Pons (tissue), 1 donor: ENCODE data around the gene CDPF1.
"Not testable (repeated sequence)": the region's sequence is repeated elsewhere in the genome, so short reads cannot be mapped to it uniquely, and the experiment has no call there.

Experiments
- DNase-seq: peaks from one replicate; pipeline ENCODE4 v3.0.0-alpha.2; 2016; ENCODE audit warnings: low spot score

The CDPF1 gene

DNA sequence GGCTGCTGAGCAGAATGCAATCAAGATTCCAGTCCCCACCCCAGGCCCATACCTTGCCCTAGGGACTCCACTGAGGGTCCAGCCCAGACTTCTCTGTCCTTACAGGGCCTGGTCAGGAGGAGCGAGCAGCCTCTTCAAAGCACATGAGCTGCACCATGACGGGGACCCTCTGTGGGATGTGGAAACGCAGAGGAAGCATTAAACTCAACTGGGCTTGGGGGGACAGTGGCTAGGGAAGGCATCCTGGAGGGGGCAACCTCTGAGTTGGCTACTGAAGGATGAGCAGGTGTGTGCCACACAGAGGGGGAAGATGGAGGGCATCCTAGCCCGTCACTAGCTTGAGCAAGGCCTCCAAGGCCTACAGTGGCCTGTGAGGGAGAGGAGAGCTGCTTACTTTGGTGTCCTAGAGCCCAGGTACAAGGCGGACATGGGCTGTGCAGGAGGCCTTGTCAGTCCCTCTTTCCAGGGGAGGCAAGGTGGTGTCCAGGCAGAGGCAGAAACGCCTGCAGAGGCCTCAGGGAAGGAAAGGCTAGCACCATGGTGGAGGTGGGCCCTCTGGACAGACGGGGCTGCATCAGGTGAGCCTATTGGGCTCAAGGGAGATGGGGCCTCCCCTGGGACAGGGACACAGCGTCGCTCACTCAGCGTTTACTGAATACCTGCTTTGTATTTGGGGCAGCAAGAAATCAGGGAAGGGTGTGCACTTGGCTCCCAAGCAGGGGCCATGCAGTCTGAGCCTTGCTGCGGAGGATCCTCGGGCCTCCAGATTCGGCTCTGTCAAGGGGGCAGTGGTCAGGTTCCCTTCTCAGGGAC lies 32.0 kb upstream of the CDPF1 start:
- no peak for DNase-seq

DNA sequence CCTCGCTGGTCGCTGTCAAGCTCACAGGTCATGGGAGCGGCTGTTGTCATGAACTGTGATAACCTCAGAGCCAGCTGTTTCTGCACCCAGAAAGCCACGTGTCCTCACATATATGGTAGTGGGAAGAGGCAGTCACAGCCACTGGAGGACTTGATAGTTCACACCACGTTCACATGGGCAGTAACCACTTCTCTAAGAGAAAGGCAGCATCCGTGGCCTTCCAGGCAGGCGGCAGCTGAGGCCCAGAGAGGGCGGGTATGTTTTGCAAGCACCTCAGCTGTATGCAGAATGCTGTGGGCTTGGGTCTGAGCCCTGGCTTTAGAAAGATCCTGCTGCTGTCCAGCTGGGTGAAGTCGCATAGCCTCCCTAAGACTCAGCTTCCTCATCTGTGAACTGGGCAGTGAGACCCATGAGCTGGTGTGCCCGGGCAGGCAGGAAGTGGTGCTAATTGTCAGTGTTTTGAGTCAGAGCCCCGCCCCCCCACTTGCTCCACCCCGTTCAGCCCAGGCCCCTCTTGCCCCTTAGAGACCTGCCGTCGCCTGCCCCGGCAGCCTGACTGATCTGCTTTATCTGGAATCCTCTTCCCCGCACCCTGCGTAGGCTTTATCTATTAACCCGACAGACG lies 31.0 kb upstream of the CDPF1 start:
- peak; percentile 88 for DNase-seq

DNA sequence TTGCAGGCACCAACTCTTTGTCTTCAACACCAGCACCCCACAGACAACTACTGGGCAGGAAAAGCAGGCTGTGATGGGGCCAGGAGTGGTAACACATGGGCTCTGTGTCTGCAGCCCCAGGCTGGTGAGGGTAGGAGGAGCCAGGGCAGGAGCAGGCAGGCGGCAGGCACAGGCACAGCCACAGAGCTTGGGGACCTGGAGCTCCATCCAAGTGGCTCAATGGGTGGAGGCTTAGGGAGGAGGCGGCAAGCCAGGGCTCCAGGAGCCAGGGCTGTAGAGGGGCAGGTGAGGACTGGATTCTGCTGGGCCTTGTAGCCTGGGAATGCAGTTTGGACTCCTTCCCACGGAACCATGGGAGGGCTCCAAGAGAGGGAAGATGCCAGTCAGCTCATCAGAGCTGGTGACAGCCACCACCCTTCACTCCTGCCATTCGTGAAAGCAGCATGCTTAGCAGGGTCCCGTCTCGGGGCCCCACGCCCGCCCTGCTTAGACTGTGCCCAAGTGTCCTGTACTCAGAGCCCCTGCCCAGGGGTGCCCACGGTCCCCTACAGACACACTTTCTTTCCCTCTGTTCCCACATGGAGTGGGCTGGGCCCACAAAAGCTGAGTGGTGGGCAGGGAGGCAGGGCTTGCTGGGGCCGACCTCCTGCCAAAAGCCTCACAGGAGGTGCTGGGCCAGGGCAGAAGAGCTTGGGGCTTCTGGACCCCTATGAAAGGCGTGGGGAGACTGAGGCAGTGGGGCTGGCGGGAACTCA lies 30.1 kb upstream of the CDPF1 start:
- DNase-seq = no peak

DNA sequence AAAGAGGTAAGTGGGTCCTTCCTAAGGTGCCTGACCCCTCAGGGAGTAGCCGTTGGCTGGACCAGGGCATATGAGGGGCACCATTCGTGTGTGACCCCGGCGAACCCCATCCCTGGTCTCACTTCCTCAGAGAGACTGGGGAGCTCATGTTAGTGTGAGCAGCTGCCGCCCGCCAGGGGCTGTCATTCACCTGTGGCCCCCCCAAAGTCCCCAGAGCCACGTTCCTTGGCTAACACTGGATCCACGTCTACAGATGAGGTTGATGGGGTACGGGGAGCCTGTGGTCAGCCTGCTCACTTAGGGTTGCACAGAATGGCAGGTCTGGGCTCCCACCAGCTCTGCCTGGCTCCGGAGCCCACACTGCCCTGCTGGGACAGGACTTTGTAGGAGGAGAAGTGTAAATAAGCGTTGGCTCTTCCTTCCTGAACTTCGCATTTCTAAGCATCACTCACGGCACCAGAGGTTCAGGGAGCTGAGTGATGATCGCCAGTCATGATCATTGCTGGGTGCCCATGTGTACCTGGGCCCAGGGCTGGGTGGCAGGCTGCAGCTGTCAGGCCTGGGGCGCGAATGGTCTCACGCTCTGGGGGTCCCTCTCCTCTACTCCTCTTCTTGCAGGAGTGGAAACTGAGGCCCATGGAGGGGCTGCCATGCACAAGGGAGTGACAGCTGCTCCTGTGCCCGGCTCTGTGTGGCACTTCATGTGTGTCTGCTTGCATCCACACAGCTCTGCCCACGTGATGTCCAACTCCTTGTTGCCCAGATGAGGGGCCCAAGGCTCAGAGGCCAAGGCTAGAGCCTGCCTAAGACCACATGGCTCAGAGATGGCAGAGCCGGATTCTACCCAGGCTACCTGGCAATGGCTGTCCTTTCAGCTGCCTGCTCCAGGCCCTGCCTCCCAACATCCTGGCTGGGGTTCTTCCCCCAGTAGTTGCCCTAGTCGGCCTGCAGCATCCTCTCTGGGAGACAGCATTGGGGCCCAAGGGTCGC lies 28.9 kb upstream of the CDPF1 start:
- DNase-seq = no peak

DNA sequence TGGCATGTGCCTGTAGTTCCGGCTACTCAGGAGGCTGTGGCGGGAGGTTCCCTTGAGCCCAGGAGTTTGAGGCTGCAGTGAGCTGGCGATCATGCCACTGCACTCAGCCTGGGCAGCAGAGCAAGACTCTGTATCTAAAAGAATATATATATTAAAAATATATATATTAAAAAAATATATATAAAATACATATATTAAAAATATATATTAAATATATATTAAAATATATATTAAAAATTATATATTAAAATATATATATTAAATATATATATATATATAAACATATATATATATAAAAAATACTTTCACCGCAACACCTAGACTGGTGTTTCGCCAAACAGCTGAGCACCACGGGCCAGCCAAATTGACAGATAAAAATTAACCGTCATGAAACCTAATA lies 26.5 kb upstream of the CDPF1 start:
- DNase-seq = no peak

DNA sequence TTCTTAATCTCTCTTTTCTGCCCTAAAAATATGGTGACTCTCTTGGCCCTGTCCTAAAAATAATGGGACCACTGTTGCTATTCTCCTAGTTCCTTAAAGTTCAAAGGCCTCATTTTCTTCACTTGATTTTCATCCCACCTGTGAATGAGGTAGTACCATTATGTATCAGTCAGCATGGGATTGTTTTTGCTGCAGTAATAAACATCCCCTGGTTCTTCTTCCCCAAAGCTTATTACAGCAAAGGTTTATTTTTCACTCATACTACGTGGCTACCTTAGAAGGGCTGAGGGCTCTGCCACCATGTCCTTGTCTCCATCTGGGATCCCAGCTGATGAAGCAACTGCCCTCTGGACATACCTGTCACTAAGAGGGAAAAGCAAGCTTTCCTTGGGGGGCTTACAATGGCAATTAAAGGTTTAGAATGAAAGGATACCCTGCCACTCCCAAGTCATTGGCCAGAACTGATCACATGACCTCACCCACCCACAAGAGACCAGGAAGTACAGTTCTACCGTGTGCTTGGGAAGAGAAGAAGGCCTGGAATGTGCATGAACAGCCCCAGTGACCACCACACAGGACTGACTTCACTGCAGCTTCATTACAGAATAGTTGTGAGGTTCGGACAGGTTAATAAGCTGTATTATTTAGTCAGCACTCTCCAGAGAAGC lies 25.5 kb upstream of the CDPF1 start:
- DNase-seq = no peak

DNA sequence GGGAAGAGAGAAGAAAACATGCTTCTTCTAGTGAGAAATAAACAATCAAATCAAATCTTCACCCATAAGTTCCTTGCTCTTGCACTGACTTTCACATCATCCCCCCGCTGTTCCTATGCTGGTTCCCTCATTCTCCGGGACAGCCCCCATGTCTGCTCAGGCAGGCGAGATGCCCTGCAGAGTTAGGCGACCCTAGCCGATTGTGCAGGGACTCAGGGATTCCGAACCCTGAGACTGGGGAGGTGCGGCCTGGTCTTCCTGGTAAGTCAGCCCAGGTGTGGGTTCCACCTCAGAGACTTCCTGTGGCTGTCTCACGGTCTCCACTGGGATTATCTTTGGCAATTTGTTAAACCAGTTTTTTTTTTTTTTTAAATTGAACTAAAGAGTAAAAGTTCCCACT lies 24.3 kb upstream of the CDPF1 start:
- no peak for DNase-seq

DNA sequence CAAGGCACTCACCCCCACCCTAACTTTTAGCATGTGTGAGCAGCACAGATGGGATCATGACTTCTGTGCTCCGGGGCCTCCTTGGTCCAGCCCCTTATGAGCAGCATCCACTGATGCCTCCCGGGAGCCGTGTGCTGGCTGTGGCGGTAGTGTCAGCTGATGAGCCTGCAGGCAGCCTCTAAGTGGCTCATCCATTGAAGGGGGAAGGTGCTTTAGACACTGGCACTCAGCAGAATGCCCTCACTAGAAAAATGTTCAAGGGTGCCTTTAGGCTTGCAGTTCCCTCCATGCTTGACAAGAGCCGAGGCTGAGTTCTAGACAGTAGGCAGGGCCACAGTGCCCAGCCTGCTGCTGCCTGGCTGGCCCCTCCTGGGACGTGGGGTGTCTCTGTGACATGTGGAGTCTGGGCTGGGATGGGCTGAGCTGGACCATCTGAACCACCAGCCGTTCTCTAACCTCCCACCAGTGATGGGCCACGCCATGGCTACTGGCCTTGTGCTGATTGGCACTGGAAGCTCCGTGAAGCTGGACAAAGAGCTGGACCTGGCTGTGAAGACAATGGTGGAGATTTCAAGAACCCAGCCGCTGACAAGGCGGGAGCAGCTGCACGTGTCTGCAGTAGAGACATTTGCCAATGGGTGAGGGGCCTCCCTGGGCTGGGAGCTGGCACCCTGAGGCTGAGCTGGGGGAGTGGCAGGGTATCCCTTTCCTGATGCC lies 23.5 kb upstream of the CDPF1 start:
- DNase-seq = no peak

DNA sequence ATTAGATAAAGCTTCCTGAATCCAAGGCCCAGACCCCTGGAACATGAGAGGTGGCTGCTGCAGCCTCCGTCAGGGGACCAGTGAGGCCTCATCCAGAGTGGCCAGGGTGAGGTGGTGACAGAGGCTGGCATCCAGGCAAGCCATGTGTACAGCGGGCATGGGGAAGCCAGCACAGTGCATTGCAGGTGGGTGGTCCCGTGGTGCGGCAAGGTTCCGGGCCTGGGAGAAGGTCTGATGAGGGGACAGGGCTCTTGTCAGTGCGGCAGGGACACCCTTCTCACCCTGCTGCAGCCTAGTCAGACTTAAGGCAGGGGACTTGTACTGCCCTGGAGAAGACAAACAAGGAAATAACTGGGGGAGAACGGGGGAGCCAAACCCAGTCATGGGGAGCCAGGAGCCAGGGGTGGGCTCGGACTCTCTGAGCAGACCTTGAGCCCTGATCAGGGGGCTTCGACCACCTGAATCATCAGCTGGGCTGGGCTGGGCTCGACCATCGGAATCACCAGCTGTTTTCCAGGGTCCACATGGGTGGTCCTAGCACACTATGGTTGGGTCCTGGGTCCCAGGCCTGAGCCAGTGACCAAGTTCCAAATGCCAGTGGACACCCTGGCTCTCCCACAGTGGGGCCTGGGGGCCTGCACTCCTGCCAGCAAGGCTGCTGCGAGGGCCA lies 22.8 kb upstream of the CDPF1 start:
- no peak for DNase-seq

DNA sequence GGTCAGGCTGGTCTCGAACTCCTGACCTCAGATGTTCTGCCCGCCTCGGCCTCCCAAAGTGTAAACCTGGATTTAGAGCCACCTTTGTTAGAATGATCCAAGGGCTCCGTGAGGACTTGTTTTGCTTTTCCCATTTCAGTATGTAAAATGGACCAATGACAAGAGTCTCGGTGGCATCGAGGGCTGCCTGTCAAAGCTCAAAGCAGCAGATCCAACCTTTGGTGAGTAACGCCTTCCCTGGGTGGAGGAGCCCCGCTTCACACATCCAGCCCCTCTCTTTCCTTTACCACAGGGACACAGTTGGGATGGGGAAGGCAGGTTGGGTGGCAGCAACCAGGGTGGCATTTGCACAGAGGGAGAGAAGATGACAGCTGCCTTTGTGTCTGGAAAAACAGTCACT lies 22.1 kb upstream of the CDPF1 start:
- no peak for DNase-seq

DNA sequence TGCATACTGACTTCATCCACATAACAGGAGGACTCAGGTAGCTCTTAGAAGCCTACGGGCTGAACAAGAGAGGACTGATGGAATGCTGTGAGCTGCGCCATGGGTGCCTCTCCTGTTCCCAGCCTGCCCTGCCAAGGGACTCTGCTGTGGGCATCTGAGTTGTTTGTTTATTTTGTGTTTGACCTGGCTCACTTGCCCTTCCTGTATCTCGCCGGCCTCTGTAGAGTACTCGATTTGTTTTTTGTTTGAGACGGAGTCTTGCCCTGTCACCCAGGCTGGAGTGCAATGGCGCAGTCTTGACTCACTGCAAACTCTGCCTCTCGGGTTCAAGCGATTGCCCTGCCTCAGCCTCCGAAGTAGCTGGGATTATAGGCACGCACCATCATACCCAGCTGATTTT lies 19.5 kb upstream of the CDPF1 start:
- no peak for DNase-seq

DNA sequence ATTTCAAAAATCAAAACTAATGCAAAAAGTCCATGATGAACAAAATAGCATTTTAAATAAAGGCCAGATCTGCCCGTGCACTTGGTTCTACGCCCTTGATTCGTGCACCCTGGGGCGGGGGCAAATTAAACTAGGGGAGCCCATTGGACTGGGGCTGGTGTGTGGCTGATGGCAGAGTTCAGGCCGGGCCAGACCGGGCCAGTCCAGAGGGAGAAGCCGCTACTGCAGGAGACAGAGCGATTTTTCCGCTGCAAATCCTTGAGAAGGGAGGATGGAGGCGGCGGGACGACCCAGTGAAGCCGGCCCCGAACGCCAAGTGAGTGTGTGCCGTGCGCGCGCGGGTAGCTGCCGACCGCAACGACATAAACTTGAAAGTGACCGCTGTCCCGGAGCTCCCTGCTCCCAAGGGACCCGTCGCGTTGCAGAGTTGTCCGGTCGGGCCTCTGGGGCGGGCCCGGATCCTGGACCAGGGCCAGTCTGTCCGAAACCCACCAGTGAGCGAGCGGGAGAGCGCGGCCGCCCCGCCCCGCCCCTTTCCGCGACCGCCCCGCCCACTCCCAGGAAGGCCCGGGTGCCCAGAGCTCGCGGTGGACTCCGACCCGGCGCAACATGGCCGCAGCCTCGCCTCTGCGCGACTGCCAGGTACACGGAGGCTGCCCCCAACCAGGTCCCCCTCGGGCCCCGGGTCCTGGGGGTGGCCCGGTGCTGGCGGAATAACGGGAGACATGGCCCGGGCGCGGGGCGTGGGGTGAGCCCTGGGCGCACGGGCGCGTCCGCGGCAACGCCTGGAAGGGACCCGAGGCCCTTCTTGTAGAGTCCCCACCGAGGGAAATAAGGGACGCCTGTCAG lies 17.6 kb upstream of the CDPF1 start, which contains the start of gene TTC38:
TSS of gene TTC38 (plus strand) at position 578 of the 849 bp plus-strand sequence. CDS start at position 610, 32 bp downstream.
- DNase-seq = peak; percentile 75

DNA sequence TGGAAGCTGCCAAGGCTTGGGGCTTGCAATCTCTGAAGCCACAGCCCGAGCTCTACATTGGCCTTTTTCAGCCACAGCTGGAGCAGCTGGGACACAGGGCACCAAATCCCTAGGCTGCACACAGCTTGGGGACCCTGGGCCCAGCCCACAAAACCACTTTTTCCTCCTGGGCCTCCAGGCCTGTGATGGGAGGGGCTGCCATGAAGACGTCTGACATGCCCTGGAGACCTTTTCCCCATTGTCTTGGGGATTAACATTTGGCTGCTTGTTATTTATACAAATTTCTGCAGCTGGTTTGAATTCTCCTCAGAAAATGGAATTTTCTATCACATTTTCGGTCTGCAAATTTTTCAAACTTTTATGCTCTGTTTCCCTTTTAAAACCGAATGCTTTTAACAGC lies 15.5 kb upstream of the CDPF1 start:
- not testable (repeated sequence) for DNase-seq

DNA sequence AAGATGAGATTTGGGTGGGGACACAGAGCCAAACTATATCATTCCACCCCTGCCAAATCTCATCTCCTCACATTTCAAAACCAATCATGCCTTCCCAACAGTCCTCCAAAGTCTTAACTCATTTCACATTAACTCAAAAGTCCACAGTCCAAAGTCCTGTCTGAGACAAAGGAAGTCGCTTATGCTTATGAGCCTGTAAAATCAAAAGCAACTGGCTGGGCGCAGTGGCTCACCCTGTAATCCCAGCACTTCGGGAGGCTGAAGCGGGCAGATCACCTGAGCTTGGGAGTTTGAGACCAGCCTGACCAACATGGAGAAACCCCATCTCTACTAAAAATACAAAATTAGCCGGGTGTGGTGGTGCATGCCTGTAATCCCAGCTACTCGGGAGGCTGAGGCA lies 14.4 kb upstream of the CDPF1 start:
- not testable (repeated sequence) for DNase-seq

DNA sequence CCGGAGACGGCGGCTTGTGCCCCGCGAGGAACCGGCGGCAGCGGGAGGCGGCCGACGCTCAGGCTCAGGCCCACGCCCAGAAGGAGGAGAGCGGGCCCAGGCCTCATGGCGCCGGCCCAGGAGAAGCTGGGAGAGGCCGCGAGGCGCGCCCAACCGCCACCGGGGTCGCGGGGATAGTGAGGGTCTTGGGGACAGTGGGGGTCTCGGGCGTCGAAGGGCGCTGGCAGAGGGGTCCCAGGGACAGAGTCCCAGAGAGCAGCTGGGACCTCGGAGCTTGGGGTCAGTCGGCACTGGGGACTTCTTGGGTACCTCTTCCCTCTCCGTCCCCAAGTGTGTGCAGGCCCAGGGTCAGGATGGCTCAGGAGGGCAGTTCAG lies 13.1 kb upstream of the CDPF1 start, which contains the start of gene PKDREJ:
TSS of gene PKDREJ (minus strand) at position 128 of the 375 bp plus-strand sequence. CDS start at position 107, 21 bp downstream.
- no peak for DNase-seq

DNA sequence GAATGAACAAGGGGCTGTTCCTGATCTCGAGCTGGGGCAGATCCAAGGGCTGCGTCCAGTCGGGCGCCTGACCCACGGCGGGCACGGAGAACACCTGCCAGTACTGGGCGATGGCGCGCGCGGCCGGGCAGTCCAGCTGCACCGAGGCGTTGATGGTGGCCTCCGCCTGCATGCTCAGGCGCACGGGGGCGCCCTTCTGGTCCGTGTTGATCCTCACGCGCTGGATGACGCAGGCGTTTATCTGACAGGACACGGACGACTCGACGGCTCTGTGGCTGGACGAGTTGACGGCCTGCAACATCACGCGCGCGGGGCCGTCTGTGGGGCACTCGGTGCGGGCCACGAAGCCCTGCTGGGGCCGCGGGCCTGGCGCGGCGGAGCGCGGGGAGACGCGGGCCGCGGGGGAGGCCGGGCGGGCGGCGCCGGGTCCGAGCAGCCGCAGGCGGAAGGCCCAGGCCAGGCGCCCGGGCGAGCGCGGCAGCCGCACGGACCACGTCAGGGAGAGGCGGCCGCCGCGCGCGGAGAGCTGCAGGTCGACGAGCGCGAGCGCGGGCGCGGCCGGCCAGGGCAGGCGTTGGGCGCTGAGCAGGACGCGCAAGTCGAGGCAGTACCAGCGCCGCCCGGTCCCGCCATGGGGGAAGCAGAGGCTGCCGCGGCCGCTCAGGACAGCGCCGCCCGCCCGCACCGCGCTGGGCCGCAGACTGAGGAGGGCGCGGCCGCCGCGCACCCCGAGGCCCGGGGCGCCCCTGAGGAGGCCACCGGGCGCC lies 12.5 kb upstream of the CDPF1 start:
- no peak for DNase-seq

DNA sequence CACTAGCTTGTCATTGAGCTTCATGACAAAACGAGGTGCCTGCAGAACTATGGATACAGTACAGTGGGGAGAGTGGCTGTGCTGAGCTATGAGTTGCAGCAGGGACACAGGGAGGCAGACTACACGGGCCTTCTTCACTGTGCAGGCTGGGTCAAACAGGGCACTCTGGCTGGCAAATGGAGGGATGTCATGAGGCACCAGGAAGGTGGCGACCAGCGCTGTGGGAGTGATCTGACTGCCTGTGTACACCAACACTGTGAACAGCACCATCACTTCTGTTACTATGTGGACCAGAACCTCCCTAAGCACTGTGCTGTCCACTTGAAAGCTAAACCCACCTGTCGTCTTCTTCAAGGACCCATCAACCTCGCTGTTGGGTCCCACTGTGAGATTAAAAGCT lies 9.9 kb upstream of the CDPF1 start:
- no peak for DNase-seq

DNA sequence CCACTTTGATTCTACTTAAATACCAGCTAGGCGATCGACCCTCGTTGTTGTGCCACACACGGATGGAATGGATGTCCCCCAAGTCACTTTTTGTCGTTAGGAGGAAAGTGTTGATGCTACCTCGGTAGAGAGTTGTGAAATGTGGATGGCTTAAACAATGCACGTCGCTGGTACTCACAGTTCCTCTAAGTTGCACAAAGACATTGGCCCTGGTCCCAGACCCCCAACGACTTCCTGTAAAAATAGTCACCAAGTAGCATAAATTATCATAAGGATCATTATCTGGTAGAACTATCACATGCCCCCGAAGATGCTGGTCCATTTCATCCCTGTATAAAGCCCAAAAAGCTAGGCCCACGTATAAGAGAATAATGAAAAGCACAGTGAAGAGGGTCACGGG lies 9.3 kb upstream of the CDPF1 start:
- DNase-seq = no peak
